K562 (cell line): ENCODE data around the gene NXF3.

Experiments
- ARNT ChIP-seq, 2 experiments: fragments of 450-650 bp; IDR thresholded peaks; 2 replicates each; pipeline ENCODE4 v1.6.1; 2016; ENCODE audit warnings: mild to moderate bottlenecking in 1 of 2
- ATF3 ChIP-seq, 2 experiments: fragments of 450-650 bp in 1 of 2; sonication (generic) in 1 of 2; formaldehyde crosslinking in 1 of 2; IDR thresholded peaks in 1 of 2; conservative IDR thresholded peaks in 1 of 2; 2 replicates each; pipeline versions ENCODE4 v1.6.1 to v1.8.1; 2016 to 2023; ENCODE audit warnings: mild to moderate bottlenecking in 2 of 2, moderate library complexity in 2 of 2, inconsistent platforms in 1 of 2, missing genetic modification reagents in 1 of 2
- JUNB ChIP-seq: fragments of 450-650 bp; formaldehyde crosslinking; conservative IDR thresholded peaks from 2 replicates; pipeline ENCODE4 v1.4.0; 2020; ENCODE audit warnings: mild to moderate bottlenecking
- PCBP1 ChIP-seq: fragments of 200-400 bp; formaldehyde crosslinking; IDR thresholded peaks from 2 replicates; pipeline ENCODE4 v1.6.1; 2018; ENCODE audit warnings: mild to moderate bottlenecking, low read depth, low read length; ENCODE audit not compliant: poor library complexity, severe bottlenecking
- SRSF1 ChIP-seq: fragments of 200-400 bp; formaldehyde crosslinking; IDR thresholded peaks from 2 replicates; pipeline ENCODE4 v1.6.1; 2017; ENCODE audit warnings: mild to moderate bottlenecking, low read depth, low read length, moderate library complexity
- TF ChIP-seq, protein P1 (sequence below): IDR thresholded peaks from 3 replicates; pipeline ENCODE4 v1.6.1; 2011; ENCODE audit warnings: borderline replicate concordance, mild to moderate bottlenecking, moderate library complexity; ENCODE audit not compliant: insufficient read length; ENCODE audit errors: extremely low read depth

- TF ChIP-seq, protein P1, sequence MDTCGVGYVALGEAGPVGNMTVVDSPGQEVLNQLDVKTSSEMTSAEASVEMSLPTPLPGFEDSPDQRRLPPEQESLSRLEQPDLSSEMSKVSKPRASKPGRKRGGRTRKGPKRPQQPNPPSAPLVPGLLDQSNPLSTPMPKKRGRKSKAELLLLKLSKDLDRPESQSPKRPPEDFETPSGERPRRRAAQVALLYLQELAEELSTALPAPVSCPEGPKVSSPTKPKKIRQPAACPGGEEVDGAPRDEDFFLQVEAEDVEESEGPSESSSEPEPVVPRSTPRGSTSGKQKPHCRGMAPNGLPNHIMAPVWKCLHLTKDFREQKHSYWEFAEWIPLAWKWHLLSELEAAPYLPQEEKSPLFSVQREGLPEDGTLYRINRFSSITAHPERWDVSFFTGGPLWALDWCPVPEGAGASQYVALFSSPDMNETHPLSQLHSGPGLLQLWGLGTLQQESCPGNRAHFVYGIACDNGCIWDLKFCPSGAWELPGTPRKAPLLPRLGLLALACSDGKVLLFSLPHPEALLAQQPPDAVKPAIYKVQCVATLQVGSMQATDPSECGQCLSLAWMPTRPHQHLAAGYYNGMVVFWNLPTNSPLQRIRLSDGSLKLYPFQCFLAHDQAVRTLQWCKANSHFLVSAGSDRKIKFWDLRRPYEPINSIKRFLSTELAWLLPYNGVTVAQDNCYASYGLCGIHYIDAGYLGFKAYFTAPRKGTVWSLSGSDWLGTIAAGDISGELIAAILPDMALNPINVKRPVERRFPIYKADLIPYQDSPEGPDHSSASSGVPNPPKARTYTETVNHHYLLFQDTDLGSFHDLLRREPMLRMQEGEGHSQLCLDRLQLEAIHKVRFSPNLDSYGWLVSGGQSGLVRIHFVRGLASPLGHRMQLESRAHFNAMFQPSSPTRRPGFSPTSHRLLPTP = no peak
- TF ChIP-seq PCBP1 = no peak
- no peak for TF ChIP-seq JUNB (CRISPR knock-in tag)
- no peak for TF ChIP-seq ARNT (IDR thresholded peaks at IDR 0.05)
- no peak for TF ChIP-seq ATF3 (IDR thresholded peaks at IDR 0.05)
- no peak for TF ChIP-seq ATF3 (CRISPR knock-in tag; conservative IDR thresholded peaks at IDR 0.05)
- TF ChIP-seq SRSF1 = no peak
Measured at GRCh38 chrX:103107836-103108235, 14.9 kb upstream of the NXF3 start.
